Liver (tissue), 9 donors: ENCODE measurements around the gene C1orf94. TPM values are rescaled to one million over a fixed set of nuclear protein-coding genes. Genes with fewer than 3 reads are reported as not detected.

Experiments used
- DNase-seq: peaks from one replicate; pipeline ENCODE4 v3.0.0-alpha.2; 2017; ENCODE audit warnings: low spot score
- H3K27ac ChIP-seq, 2 donors: one replicate each; pipeline ENCODE4 v1.7.0; 2013; ENCODE audit warnings: inconsistent platforms in 2 of 2, low read length in 2 of 2, control low read depth in 1 of 2, low read depth in 1 of 2, mild to moderate bottlenecking in 1 of 2
- H3K27me3 ChIP-seq, 4 donors: one replicate each; pipeline versions ENCODE4 v1.6.1 to v1.7.0; 2013; ENCODE audit warnings: low read length in 3 of 4, inconsistent platforms in 1 of 4, mild to moderate bottlenecking in 1 of 4, moderate library complexity in 1 of 4; ENCODE audit not compliant: control insufficient read depth in 4 of 4, insufficient read depth in 4 of 4
- H3K36me3 ChIP-seq, 4 donors: one replicate each; pipeline versions ENCODE4 v1.6.1 to v1.7.0; 2013; ENCODE audit warnings: low read length in 3 of 4, mild to moderate bottlenecking in 3 of 4, low read depth in 1 of 4, moderate library complexity in 1 of 4; ENCODE audit not compliant: control insufficient read depth in 4 of 4, insufficient read depth in 3 of 4
- H3K4me1 ChIP-seq, 4 donors: one replicate each; pipeline versions ENCODE4 v1.6.1 to v1.7.0; 2013; ENCODE audit warnings: low read length in 3 of 4, mild to moderate bottlenecking in 3 of 4, moderate library complexity in 1 of 4; ENCODE audit not compliant: control insufficient read depth in 4 of 4, insufficient read depth in 4 of 4
- H3K4me3 ChIP-seq, 3 donors: one replicate each; pipeline versions ENCODE4 v1.6.1 to v1.7.0; 2013; ENCODE audit warnings: low read length in 3 of 3, control low read depth in 1 of 3, low read depth in 1 of 3, mild to moderate bottlenecking in 1 of 3
- H3K9ac ChIP-seq, 2 donors: one replicate each; pipeline ENCODE4 v1.7.0; 2013; ENCODE audit warnings: low read length in 2 of 2, mild to moderate bottlenecking in 2 of 2, moderate library complexity in 2 of 2, control low read depth in 1 of 2, low read depth in 1 of 2
- H3K9me3 ChIP-seq, 4 donors: one replicate each; pipeline versions ENCODE4 v1.6.1 to v1.7.0; 2013; ENCODE audit warnings: low read length in 3 of 4; ENCODE audit not compliant: control insufficient read depth in 4 of 4
- EGR1 ChIP-seq, 2 donors: IDR thresholded peaks; 2 replicates each; pipeline ENCODE4 v1.6.1; 2016 to 2018; ENCODE audit warnings: antibody characterized with exemption in 2 of 2, low read depth in 2 of 2
- FOXA1 ChIP-seq: IDR thresholded peaks from 2 replicates; pipeline ENCODE4 v1.6.1; 2016; ENCODE audit warnings: antibody characterized with exemption
- GABPA ChIP-seq, 2 donors: IDR thresholded peaks in 1 of 2; conservative IDR thresholded peaks in 1 of 2; 2 replicates each; pipeline ENCODE4 v1.6.1; 2016; ENCODE audit warnings: antibody characterized with exemption in 2 of 2, mild to moderate bottlenecking in 1 of 2, moderate library complexity in 1 of 2
- RAD21 ChIP-seq, 2 donors: IDR thresholded peaks; 2 replicates each; pipeline ENCODE4 v1.6.1; 2016; ENCODE audit warnings: antibody characterized with exemption in 2 of 2, mild to moderate bottlenecking in 2 of 2
- REST ChIP-seq: IDR thresholded peaks from 2 replicates; pipeline ENCODE4 v1.6.1; 2016; ENCODE audit warnings: antibody characterized with exemption, mild to moderate bottlenecking
- WGBS: extraction: QIAGEN DNeasy Blood & Tissue Kit; methylation state at CpG from one replicate; pipeline ENCODE4 v1.1.7; 2013; 5-methylcytosine and 5-hydroxymethylcytosine counted together
- polyA plus RNA-seq, 2 donors: library from polyadenylated mRNA; stranded (reverse) in 1 of 2; unstranded in 1 of 2; fragments of 200-250 nt in 1 of 2; fragments of >200 nt in 1 of 2; fragmentation: Nextera tagmentation in 1 of 2; extraction: Ambion mirVana in 1 of 2; gene quantifications; one replicate each; pipeline versions ENCODE4 v1.2.1 to v1.2.3, GENCODE V29; 2013 to 2015
- total RNA-seq, 2 donors: library from RNA; depleted of rRNA; stranded (reverse); fragments of >200 nt; gene quantifications; one replicate each; pipeline ENCODE4 v1.2.3, GENCODE V29; 2014
- TF ChIP-seq, protein P1 (sequence below): fragments of 150-350 bp; IDR thresholded peaks from 2 replicates; pipeline ENCODE4 v1.5.1; 2017; ENCODE audit warnings: improper control_type of control experiment, low read depth, low read length; ENCODE audit not compliant: missing input control
- TF ChIP-seq, protein P2 (sequence below): IDR thresholded peaks from 2 replicates; pipeline ENCODE4 v1.6.1; 2016; ENCODE audit warnings: antibody characterized with exemption
- donor health status: healthy.
- donor health status: healthy.
- donor health status: healthy.
- donor health status: healthy.
- donor health status: healthy.

C1orf94 gene
- total and polyA plus RNA-seq, 4 donors = not detected

- H3K4me3 ChIP-seq = peak overlapping the region; percentile 18 to 51 (median 20)
- H3K27me3 ChIP-seq = peaks cover 2 to 19% (median 13%) of the 10 kb centered on the region in 4 donors
- TF ChIP-seq, protein P1, sequence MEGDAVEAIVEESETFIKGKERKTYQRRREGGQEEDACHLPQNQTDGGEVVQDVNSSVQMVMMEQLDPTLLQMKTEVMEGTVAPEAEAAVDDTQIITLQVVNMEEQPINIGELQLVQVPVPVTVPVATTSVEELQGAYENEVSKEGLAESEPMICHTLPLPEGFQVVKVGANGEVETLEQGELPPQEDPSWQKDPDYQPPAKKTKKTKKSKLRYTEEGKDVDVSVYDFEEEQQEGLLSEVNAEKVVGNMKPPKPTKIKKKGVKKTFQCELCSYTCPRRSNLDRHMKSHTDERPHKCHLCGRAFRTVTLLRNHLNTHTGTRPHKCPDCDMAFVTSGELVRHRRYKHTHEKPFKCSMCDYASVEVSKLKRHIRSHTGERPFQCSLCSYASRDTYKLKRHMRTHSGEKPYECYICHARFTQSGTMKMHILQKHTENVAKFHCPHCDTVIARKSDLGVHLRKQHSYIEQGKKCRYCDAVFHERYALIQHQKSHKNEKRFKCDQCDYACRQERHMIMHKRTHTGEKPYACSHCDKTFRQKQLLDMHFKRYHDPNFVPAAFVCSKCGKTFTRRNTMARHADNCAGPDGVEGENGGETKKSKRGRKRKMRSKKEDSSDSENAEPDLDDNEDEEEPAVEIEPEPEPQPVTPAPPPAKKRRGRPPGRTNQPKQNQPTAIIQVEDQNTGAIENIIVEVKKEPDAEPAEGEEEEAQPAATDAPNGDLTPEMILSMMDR = no peak
- no peaks in the 10 kb centered on the region for H3K36me3 ChIP-seq
- H3K9me3 ChIP-seq = peaks cover 0 to 4% (median 0%) of the 10 kb centered on the region in 4 donors
- no peak overlapping the region for H3K27ac ChIP-seq
- DNase-seq = no peak
- peak overlapping the region in 1 of 2 donors; percentile 65 for H3K9ac ChIP-seq
- peaks cover 15 to 31% (median 17%) of the 10 kb centered on the region in 4 donors for H3K4me1 ChIP-seq
- 3% methylated on average over 75 of the region's 75 CpGs for WGBS
These were observed 12.6 kb upstream of the C1orf94 start for GRCh38 chr1:34163792-34164731.

DNA sequence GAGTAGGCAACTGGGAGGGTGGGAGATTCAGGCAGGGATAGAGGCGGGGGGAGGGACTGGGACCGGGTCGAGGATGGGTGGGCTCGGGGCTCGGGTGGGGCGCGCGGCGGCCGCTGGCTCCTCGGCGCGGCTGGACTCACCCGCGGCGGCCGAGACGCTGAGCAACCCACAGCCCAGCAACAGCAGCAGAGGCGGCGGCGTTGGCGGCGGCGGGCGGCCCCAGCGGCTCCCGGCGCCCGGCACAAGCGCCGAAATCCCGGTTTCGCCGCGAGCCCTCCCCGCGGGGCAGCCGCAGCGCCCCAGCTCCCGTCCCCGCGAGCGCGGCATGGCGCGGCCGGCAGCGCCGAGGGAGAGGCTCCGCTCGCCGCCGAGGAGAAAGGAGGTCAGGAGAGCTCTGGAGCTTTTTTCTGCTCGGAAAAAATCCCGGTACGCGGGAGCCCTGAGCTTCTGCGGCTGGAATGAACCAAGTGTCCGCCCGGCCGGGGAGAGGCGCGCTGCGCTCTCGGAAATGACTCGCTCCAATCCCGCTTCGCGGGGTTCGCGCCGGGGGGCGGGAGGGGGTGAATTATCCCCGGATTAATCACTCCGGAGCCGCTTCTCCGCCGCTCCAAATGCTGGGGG, 11.8 kb upstream of the C1orf94 start, which contains the start of gene CSMD2:
TSS of gene CSMD2 (minus strand) at position 460 of the 621 bp plus-strand sequence. CDS start at position 327, 133 bp downstream.
- no peaks in the 10 kb centered on the region for H3K36me3 ChIP-seq
- TF ChIP-seq GABPA (IDR thresholded peaks at IDR 0.05 in 1 of 2, conservative IDR thresholded peaks at IDR 0.05 in 1 of 2) (no peak), FOXA1 (no peak), RAD21 (IDR thresholded peaks at IDR 0.05) (no peak), EGR1 (IDR thresholded peaks at IDR 0.05; ENCODE audit: low read depth in 2 of 2) (no peak), REST (no peak)
- TF ChIP-seq, protein P2, sequence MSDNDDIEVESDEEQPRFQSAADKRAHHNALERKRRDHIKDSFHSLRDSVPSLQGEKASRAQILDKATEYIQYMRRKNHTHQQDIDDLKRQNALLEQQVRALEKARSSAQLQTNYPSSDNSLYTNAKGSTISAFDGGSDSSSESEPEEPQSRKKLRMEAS = no peak
- peaks cover 2 to 21% (median 13%) of the 10 kb centered on the region in 4 donors for H3K27me3 ChIP-seq
- 2% methylated on average over 78 of the region's 78 CpGs for WGBS
- H3K9me3 ChIP-seq = peaks cover 0 to 2% (median 0%) of the 10 kb centered on the region in 4 donors
- H3K27ac ChIP-seq = no peak within 1 kb of the TSS
- peaks cover 15 to 31% (median 17%) of the 10 kb centered on the region in 4 donors for H3K4me1 ChIP-seq
- DNase-seq = no peak
- H3K4me3 ChIP-seq = peak within 1 kb of the TSS in 1 of 3 donors; percentile 51
- H3K9ac ChIP-seq = no peak within 1 kb of the TSS
